ENCODE data around the gene MED12L.
"Not testable (repeated sequence)": the region's sequence is repeated elsewhere in the genome, so short reads cannot be mapped to it uniquely, and the experiment has no call there.

The MED12L gene

GRCh38 chr3:151209654-151210053 is 124.2 kb downstream of the MED12L start:
- DNase-seq (ENCODE audit: low read depth) = no peak

DNA sequence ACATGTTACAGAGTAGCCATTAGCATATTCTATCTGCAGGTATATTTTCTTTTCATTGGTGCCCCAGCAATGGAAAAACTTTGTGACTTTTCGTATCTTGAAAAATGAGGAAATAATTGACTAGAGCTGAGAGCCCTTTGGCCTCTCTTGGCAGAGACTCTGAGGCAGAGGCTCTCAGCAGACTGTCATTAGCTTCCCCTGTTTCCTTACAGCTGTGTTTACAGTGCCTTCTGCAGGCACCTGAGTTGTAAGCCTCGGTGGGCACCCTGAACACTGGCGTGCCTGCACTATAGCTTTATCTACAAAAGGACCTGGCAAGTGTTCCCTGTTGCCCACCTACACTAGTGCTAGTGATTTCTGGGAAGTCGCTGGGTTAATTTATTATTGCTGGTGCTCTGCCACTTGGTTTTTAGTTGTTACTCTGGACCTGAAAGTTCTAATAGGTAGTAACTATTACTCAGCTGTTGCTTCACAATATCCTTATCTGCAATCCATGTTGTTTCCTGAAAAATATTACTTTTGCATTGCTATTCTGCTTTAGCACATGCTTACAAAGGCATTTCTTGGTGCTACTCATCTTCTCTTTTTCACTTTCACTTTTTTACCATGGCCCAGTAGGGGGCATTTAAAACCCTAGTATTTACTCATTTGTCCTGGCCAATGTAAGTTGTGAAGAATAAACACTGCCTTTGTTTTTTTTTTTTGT is 125.4 kb downstream of the MED12L start:
- DNase-seq (ENCODE audit: low read depth) = no peak

DNA sequence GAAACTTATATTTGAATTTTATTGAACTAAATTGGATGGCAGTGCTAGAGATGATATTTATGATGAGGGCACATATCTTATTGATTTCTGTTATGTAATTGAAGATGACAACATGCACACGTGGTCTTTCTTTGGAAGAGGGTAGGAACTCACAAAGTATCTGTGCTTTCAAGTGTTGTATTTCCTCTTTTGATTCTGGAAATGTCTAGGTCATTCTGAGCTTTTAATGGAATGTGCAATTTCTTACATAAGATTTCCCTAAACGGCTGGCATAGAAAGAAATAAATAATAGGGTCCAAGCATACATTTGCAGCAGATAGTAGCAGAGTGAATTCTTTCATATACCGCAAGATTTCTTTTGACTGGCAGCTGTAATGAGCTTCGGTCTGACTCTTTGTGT is 127.7 kb downstream of the MED12L start:
- no peak for DNase-seq (ENCODE audit: low read depth)

DNA sequence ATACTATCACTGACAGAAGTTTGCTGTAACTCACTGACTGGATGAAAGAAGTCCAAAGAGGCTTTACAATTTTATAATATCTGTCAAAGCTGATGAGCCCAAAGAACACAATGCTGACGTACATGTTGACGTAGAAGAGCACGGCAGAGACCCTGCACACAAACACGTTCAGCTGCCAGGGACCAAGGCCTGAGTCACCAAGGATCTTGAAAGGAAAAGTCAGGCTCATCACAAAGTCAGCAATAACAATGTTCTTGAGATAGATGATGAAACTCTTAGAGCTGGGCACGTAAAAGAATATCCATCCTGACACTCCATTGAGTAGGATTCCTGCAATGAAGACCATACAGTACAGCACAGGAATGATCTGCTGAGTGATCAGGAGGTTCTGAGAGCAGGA is 128.4 kb downstream of the MED12L start:
- no peak for DNase-seq (ENCODE audit: low read depth)

GRCh38 chr3:151214459-151214858 is 129.0 kb downstream of the MED12L start:
- DNase-seq (ENCODE audit: low read depth) = no peak

GRCh38 chr3:151216641-151217607 is 131.5 kb downstream of the MED12L start:
- DNase-seq (ENCODE audit: low read depth) = no peak

- DNase-seq (ENCODE audit: low read depth) = no peak
Observed at GRCh38 chr3:151218136-151218535, 132.7 kb downstream of the MED12L start.

- no peak for DNase-seq (ENCODE audit: low read depth)
Observed at GRCh38 chr3:151219056-151219455, 133.6 kb downstream of the MED12L start.

GRCh38 chr3:151224268-151224866 is 138.9 kb downstream of the MED12L start:
- DNase-seq (ENCODE audit: low read depth) = no peak

DNA sequence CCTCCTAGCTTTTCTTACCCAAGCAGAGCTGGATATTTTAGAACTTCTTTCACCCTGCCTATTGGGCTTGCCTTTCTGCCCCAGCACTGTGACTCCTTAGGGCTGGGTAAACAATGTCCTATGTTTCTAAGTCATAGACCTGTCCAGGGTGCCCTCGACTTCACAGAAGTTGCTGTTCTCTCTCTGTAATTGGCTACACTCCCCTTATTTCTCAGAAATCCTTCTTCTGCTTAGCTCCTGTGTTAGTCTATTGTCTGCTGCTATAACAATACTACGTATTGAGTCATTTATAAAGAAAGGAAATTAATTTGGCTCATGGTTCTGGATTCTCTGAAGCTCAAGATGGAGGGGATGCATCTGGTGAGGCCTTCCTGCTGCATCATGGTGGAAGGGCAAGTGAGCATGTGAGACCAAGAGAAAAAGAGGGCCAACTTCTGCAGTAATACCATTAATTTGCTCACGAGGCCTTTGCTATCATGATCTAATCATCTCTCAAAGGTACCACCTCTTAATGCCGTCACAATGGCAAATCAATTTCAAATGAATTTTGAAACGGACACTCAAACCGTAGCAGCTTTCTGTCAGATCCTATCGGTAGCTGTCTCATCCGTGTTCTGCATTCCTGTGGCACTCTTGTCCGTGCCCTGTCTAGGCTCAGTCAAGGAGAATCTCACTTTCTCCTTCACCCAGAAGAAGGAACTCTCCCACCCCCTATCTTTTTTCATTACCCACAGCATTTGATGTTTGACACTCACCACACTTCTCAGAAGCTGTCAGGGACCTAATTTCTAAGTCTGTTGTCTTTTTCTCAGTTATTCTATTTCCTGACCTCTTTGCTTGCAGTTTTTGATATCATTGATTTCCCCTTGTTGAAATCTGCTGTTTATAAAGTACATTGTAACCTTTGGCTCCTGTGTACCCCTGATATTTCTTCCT is 139.8 kb downstream of the MED12L start:
- DNase-seq (ENCODE audit: low read depth) = no peak

DNA sequence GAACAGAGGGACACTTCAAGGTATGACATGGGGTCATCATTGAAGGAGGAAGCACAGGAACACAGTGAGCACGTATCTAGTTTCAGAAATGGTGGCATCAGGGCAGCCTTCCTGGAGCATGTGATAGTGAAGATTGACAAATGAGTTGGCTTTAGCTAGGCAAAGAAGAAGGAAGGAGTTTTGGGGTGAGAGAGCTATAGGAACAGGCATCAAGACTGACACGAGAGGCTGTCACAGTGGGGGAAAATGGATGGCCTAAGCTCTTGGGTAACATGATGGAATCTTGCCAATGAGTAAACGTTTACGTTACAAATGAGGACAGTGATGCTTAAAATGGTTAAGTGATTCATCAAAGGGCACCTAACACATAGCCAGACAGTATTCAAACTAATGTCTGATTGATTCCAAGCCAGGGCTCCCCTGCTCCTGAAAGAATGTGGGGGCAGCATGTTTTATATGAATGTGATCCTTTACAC is 140.7 kb downstream of the MED12L start:
- no peak for DNase-seq (ENCODE audit: low read depth)

DNA sequence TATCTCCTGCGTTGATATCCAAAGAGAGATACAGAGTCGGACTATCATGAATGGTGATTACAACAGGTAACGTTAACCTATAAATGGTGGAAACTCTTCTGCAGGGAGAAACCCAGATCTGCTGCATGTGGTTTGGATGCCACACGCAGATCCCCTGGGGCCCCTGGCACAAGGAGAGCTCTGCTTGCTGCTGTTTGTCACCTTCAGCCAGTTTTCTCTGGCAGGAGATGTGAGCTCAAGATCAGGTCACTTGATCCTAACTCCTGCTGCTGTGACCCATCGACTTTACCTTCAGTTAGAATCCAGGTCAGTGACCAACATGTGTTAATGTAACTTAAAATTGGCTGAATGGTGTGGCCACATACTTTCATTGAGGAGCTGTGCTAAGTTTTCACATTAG is 141.4 kb downstream of the MED12L start:
- DNase-seq (ENCODE audit: low read depth) = no peak

- no peak for DNase-seq (ENCODE audit: low read depth)
Observed at GRCh38 chr3:151227266-151227806, 141.9 kb downstream of the MED12L start.

- DNase-seq (ENCODE audit: low read depth) = peak; percentile 54
Observed at GRCh38 chr3:151227807-151228665, 142.6 kb downstream of the MED12L start.

GRCh38 chr3:151228666-151229040 is 143.2 kb downstream of the MED12L start:
- DNase-seq (ENCODE audit: low read depth) = no peak

- no peak for DNase-seq (ENCODE audit: low read depth)
Observed at GRCh38 chr3:151230646-151231045, 145.2 kb downstream of the MED12L start.

- DNase-seq (ENCODE audit: low read depth) = not testable (repeated sequence)
Observed at GRCh38 chr3:151232403-151232802, 146.9 kb downstream of the MED12L start.

DNA sequence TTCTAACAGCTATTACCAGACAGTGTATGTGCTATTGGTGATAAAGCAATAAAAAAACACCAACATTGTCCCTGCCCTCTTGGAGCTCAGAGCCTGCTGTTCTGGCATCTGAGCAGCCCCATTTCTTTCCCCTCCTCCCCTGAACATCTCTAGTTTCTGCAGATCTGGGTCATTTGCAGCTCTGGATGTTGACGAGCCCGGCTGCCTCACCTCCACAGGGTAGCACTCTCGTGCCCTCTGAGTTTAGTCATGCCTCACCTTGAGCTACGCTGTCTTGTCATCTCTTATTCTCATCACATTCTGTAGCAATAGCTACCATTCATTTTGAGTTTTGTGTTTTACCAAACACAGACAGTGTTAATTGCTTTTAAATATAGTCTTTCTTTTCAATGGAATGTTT is 147.5 kb downstream of the MED12L start:
- no peak for DNase-seq (ENCODE audit: low read depth)

GRCh38 chr3:151234825-151235224 is 149.4 kb downstream of the MED12L start:
- no peak for DNase-seq (ENCODE audit: low read depth)

GRCh38 chr3:151236316-151236715 is 150.9 kb downstream of the MED12L start:
- DNase-seq (ENCODE audit: low read depth) = no peak

Data from activated T-helper 1 cell treated with Interleukin-2 at 50 U/mL for 16 hours (primary cell).